ENCODE results near the gene RASL10A.
A peak's percentile ranks its signal among the peaks of the same experiment; 100 is the strongest.

RASL10A gene

GRCh38 chr22:29340566-29340965, 25.1 kb upstream of the RASL10A start:
- DNase-seq (ENCODE audit: low read depth) = no peak
- no peak overlapping the region for H3K4me3 ChIP-seq (ENCODE audit: low read depth, low read length)

GRCh38 chr22:29339381-29340235, 24.1 kb upstream of the RASL10A start:
- no peak for DNase-seq (ENCODE audit: low read depth)
- H3K4me3 ChIP-seq (ENCODE audit: low read depth, low read length) = no peak overlapping the region

- no peak for DNase-seq (ENCODE audit: low read depth)
- no peak overlapping the region for H3K4me3 ChIP-seq (ENCODE audit: low read depth, low read length)
Measured at GRCh38 chr22:29338398-29338797, 22.9 kb upstream of the RASL10A start.

- DNase-seq (ENCODE audit: low read depth) = no peak
- no peak overlapping the region for H3K4me3 ChIP-seq (ENCODE audit: low read depth, low read length)
Measured at GRCh38 chr22:29337631-29338284, 22.3 kb upstream of the RASL10A start.

- no peak overlapping the region for H3K4me3 ChIP-seq (ENCODE audit: low read depth, low read length)
- no peak for DNase-seq (ENCODE audit: low read depth)
Measured at GRCh38 chr22:29336751-29337490, 21.4 kb upstream of the RASL10A start.

GRCh38 chr22:29335656-29336055, 20.2 kb upstream of the RASL10A start:
- H3K4me3 ChIP-seq (ENCODE audit: low read depth, low read length) = no peak overlapping the region
- DNase-seq (ENCODE audit: low read depth) = no peak

- H3K4me3 ChIP-seq (ENCODE audit: low read depth, low read length) = no peak overlapping the region
- no peak for DNase-seq (ENCODE audit: low read depth)
Measured at GRCh38 chr22:29334696-29335344, 19.3 kb upstream of the RASL10A start.

GRCh38 chr22:29334148-29334547, 18.7 kb upstream of the RASL10A start:
- no peak for DNase-seq (ENCODE audit: low read depth)
- no peak overlapping the region for H3K4me3 ChIP-seq (ENCODE audit: low read depth, low read length)

- H3K4me3 ChIP-seq (ENCODE audit: low read depth, low read length) = no peak overlapping the region
- DNase-seq (ENCODE audit: low read depth) = no peak
Measured at GRCh38 chr22:29332886-29333496, 17.5 kb upstream of the RASL10A start.

GRCh38 chr22:29331658-29332300, 16.3 kb upstream of the RASL10A start:
- H3K4me3 ChIP-seq (ENCODE audit: low read depth, low read length) = no peak overlapping the region
- no peak for DNase-seq (ENCODE audit: low read depth)

- no peak for DNase-seq (ENCODE audit: low read depth)
Measured at GRCh38 chr22:29331213-29331612, 15.7 kb upstream of the RASL10A start.

GRCh38 chr22:29330753-29331152, 15.3 kb upstream of the RASL10A start:
- H3K4me3 ChIP-seq (ENCODE audit: low read depth, low read length) = no peak overlapping the region

More at GRCh38 chr22:29331213-29331612, 15.7 kb upstream of the RASL10A start:
- no peak overlapping the region for H3K4me3 ChIP-seq (ENCODE audit: low read depth, low read length)

GRCh38 chr22:29330291-29330690, 14.8 kb upstream of the RASL10A start:
- H3K4me3 ChIP-seq (ENCODE audit: low read depth, low read length) = no peak overlapping the region
- no peak for DNase-seq (ENCODE audit: low read depth)

More at GRCh38 chr22:29330753-29331152, 15.3 kb upstream of the RASL10A start:
- DNase-seq (ENCODE audit: low read depth) = peak; percentile 59

- no peak overlapping the region for H3K4me3 ChIP-seq (ENCODE audit: low read depth, low read length)
- DNase-seq (ENCODE audit: low read depth) = no peak
Measured at GRCh38 chr22:29329581-29329980, 14.1 kb upstream of the RASL10A start.

- H3K4me3 ChIP-seq (ENCODE audit: low read depth, low read length) = no peak overlapping the region
- DNase-seq (ENCODE audit: low read depth) = no peak
Measured at GRCh38 chr22:29328566-29329500, 13.3 kb upstream of the RASL10A start.

GRCh38 chr22:29328055-29328454, 12.6 kb upstream of the RASL10A start:
- no peak for DNase-seq (ENCODE audit: low read depth)
- no peak overlapping the region for H3K4me3 ChIP-seq (ENCODE audit: low read depth, low read length)

GRCh38 chr22:29327089-29327764, 11.7 kb upstream of the RASL10A start:
- H3K4me3 ChIP-seq (ENCODE audit: low read depth, low read length) = no peak overlapping the region
- no peak for DNase-seq (ENCODE audit: low read depth)

All from skeletal muscle cell (primary cell).